Stimulated activated CD8-positive, alpha-beta memory T cell treated with anti-CD3 and anti-CD28 coated beads, Interleukin-15, amount 100 ng/mL, for 4 hours (primary cell): ENCODE results near the gene AUP1.

Experiments
- DNase-seq, 2 donors: peaks; one replicate each; pipeline ENCODE4 v3.0.0-alpha.2; 2020; ENCODE audit warnings: low read depth in 2 of 2

Gene AUP1

GRCh38 chr2:74535440-74535965, 6.0 kb upstream of the AUP1 start:
- DNase-seq, result no peak

GRCh38 chr2:74534411-74534810, 4.9 kb upstream of the AUP1 start:
- no peak for DNase-seq

- DNase-seq, result no peak
These were observed 4.0 kb upstream of the AUP1 start for GRCh38 chr2:74533464-74533863.

GRCh38 chr2:74532222-74532621, 2.7 kb upstream of the AUP1 start:
- DNase-seq, result no peak

GRCh38 chr2:74531666-74532065, 2.2 kb upstream of the AUP1 start:
- DNase-seq, result no peak

- no peak for DNase-seq
These were observed 1.0 kb upstream of the AUP1 start for GRCh38 chr2:74530239-74531187.

- DNase-seq, result no peak
These were observed 728 bp downstream of the AUP1 start for GRCh38 chr2:74528600-74529356.

- no peak for DNase-seq
These were observed 1.8 kb downstream of the AUP1 start for GRCh38 chr2:74527741-74528140.

- no peak for DNase-seq
These were observed 2.8 kb downstream of the AUP1 start for GRCh38 chr2:74526649-74527230.

GRCh38 chr2:74525717-74526648, 3.5 kb downstream of the AUP1 start, which contains the start of gene DQX1:
Gene DQX1, minus strand, starts transcription at chr2:74526231. Its CDS starts 502 bp downstream, at chr2:74525729.
- DNase-seq, result no peak

- no peak for DNase-seq
These were observed 4.4 kb downstream of the AUP1 start for GRCh38 chr2:74524955-74525716.

- DNase-seq, result no peak
These were observed 5.5 kb downstream of the AUP1 start for GRCh38 chr2:74524005-74524404.

- DNase-seq, result no peak
These were observed 7.0 kb downstream of the AUP1 start for GRCh38 chr2:74522516-74522915.

GRCh38 chr2:74516650-74517049, 12.9 kb downstream of the AUP1 start:
- no peak for DNase-seq

- peak; percentile 49 to 60 for DNase-seq
These were observed 13.4 kb downstream of the AUP1 start for GRCh38 chr2:74515981-74516633.

- DNase-seq, result no peak
These were observed 14.1 kb downstream of the AUP1 start for GRCh38 chr2:74515271-74515980.

- no peak for DNase-seq
These were observed 14.9 kb downstream of the AUP1 start, which contains the start of gene TLX2 for GRCh38 chr2:74514368-74515270. Gene TLX2, plus strand, starts transcription at chr2:74514450. Its CDS starts 357 bp downstream, at chr2:74514807.
